Right kidney (tissue), 1 donor: Measurements from ENCODE around the gene NELL1.
A peak's percentile ranks its signal among the peaks of the same experiment; 100 is the strongest.

Source experiments
- DNase-seq: peaks from one replicate; pipeline ENCODE4 v3.0.0-alpha.2; 2016

NELL1 gene

DNA sequence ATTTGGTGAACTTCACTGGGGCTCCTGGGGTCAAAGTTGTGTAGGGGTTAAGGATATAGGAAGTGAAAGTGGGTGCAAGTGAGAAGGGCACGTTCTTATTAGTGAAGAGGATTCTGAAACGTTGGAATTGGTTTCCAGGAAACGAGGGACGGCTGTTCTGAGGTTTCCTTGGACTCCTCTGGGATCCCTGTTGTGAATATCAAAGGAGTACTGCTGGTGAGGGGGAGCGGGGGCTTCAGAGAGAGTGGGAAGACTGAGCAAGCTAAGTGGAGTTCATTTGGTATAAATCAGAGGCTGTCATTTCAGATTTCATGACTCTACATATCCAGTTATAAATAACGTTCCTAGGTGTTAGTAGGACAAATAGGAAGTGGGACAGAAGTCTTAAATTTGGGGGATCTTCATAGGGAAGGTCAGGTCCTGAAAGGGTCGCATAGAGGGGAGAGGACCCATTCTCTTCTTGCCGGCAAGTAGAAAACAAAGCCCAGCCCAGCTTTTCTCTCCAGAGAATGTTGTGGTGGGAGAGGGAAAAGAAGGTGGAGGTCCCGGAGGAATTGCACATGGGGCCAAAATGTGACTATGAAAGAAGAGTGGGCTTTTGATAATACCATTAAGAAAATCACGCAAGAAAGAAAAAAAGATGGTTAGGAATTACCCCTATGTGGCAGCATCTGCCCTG is 1.1 kb upstream of the NELL1 start:
- no peak for DNase-seq

DNA sequence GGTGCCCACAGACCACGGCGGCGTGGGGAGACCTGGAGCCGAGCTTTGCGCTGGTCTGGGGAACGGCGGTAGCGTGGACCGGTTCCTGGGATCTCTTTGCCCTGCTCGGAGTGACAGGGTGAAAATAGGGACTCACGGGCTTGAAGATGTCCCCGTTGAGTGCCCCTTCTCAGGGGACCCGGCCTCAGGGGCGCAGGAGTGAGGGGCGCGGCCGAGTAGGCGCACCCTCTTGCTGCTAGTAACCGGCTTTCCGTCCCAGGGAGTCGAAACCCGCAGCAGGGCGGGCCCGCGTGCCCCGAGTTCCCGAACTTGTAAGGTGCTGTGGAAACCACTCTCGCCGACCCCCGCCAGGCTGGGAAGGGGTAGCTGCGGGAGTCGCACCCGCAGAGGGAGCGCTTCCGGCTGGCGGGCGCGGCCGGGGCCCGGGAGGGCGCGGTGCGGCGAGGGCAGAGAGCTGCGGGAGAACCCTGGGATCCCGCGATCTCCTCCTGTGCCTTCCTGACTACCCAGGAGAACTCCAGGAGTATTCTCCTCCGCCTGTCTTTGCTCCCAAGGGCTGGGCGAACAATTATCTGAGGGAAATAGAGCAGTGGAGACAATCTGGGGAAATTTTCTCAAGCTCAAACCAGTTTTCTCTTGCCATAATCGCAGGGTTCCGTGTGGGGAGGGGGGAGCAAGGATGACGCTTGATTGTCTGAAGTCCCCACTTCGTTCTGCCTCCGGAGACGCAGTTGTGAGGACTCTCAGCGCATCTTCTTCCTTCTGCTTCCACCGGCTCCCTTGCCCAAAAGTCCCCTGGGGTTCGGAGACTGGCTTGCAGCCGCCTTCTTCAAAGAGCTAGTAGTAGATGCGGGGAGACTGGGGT is 666 bp downstream of the NELL1 start:
- DNase-seq, result peak; percentile 60

DNA sequence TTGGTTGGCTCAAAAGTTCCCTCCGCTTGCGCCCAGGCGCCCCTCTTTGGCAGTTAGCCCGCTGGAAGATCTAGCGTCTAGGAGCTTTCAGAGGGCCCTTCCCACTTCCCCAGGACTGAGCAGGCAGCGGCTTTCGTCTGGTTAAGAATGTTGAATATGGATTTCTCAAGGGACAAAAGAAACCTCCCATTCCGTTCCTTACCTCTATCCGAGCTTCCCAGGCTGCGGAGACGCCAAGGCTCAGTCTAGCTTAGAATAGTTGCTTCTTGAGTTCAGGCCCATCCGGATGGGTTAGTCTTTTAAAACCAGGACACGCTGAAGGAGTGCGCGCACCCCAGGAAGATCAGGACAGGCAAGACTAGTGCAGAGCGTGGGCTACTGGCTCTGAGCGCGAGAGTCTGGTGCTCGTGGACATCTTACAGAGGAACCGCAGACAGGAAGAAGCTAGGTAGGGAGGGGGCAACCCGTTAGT is 1.6 kb downstream of the NELL1 start:
- peak; percentile 17 for DNase-seq

DNA sequence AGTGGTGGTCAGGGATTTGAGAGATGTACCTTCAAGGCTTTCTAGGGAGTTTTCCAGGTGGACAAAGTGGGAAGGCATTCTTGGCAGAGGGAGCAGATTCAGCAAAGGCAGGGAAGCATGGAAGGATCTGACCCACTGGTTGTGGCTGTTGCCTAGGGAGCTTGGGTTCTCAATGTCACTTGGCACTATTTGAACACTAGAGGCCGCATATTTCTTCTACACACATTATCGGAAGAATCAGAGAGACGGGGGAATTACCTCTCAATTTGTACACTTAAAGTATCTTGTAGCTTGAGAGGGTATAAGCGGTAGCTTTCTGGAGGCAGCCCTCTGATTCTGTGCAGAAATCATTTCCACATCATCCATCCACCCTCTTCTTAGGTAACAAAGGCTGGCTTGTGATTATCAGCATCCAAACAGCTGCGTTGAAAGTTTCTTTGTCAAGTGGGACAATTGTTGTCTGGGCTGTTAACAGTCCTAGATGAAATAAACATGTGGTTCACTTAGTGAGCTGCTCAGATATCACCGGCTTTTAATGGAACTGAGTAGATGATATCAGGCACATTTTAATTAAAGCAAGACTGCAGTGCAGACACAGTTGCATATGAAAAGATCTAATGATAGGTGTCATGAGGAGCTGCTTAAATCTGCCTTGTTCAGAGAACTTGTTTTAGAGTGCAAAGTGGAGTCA is 2.6 kb downstream of the NELL1 start:
- peak; percentile 12 for DNase-seq

DNA sequence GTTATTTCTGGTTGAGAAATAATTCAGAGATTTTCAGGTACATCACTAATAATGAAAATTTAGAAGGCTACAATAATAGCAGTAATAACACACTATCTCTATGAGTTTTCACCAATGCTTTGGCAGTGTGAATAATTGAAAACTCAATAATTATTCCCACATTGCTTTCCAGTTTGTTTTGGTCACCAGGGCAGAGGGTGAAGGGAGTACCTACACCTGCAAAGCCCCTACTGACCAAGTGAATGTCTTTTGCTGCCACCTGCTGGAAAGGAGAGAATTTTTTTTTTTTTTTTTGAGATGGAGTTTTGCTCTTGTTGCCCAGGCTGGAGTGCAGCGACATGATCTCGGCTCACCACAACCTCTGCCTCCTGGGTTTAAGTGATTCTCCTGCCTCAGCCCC is 3.2 kb downstream of the NELL1 start:
- no peak for DNase-seq

DNA sequence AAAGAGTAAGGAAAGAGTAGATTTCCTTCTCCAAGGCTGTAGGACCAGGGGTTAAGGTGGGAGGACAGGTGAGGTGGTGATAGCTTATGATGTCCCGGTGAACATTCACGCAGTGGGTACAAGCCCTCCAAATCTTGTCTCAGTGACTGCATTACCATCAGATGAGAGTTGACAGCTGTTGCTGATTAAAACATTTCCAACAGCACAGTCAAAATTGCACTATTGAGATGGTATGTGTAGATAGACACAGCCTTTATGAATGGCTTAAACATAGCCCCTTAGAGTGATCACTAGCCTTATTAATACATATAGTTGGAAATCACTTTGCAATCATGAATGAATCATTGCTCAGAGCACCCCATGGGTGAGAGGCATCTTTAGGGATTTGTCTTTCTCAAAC is 7.3 kb downstream of the NELL1 start:
- DNase-seq, result no peak

DNA sequence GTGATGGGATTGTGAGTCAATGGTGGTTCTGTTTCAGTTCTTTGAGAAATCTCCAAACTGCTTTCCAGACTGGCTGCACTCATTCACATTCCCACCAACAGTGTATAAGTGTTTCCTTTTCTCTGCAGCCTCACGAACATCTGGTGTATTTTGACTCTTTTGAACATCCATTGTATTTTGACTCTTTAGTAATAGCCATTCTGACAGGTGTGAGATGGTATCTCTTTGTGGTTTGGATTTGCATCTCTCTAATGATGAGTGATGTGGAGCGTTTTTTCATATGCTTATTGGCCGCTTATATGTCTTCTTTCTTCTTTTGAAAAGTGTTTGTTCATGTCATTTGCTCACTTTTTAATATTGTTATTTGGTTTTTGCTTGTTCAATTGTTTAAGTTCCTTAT is 19.4 kb downstream of the NELL1 start:
- no peak for DNase-seq

DNA sequence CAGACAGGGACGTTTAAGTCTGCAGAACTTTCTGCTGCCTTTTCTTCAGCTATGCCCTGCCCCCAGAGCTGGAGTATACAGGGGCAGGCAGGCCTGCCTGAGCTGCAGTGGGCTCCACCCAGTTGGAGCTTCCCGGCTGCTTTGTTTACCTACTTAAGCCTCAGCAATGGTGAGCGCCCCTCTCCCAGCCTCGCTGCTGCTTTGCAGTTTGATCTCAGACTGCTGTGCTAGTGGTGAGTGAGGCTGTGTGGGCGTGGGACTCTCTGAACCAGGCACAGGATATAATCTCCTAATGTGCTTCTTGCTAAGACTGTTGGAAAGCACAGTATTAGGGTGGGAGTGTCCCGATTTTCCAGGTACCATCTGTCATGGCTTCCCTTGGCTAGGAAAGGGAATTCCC is 38.5 kb downstream of the NELL1 start:
- no peak for DNase-seq

DNA sequence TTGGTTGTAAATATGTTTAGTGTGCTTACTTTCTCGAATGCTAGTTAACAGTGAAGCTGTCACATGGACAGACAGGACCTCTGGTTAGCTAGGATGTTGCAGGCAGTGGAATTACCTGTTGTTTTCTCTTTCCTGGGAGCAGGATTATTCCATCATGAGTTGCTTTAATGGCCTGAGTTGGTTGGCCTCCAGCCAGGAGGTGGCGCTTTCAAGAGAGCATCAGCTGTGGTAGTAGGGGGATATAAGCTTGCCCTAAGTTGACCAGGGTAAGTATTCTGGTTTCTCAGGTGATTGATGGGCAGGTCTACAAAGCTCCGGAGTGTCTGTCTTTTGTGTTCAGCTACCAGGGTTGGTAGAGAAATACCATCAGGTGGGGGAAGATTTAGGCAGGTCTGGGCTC is 43.5 kb downstream of the NELL1 start:
- DNase-seq, result no peak

DNA sequence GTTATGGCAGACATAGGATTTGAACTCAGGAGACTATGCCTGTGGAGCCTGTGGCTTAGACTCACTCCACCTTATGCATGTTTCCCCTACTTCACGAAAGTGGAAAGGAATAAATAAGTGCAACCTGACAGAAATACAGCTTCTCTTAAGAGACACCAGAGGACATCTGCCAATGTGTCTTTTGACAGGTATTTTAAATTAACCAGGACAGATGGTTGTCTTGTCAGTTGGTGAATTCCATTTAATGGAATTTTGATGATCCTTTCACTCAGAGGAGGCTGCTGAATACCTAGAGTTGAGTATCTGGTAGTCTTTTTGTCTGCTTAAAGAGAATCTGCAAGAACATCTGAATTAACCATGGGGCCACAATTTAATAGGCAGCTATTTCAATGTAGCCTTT is 46.1 kb downstream of the NELL1 start:
- no peak for DNase-seq

DNA sequence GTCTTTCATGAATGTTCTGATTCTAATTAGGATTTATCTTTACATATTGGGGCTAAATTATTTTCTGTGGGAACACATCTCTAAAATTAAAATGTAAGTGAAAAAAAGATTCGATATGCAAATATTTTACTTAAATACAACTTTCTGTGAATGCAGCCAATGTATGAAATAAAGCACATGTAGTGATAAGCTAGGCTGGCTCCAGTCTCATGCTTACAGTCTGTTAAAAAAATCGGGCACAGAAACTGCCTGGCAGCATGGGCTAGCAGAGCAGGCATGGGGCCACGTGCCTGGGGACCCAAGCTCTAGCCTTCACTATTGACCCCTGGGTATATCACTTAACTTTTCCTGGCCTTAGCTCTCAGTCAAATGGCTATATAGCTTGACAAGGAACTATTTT is 46.5 kb downstream of the NELL1 start:
- DNase-seq, result no peak

DNA sequence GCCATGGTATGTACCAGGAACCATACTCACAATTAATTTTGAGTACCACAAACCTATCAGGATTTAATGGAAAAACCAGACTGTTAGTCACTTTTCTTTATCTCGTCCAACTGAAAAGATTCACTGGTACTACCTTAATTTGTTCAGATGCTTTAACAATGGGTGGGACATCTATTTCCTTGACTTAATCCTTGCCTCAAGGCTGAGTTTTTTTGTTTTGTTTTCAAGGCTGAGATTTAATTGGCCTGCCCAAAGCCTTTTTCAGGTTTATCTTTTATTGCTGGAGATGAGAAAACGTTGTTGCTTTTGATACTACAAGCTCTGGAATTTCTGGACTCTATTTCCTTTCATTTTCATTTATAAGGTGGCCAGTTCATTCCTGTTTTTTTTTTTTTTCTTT is 50.4 kb downstream of the NELL1 start:
- no peak for DNase-seq

DNA sequence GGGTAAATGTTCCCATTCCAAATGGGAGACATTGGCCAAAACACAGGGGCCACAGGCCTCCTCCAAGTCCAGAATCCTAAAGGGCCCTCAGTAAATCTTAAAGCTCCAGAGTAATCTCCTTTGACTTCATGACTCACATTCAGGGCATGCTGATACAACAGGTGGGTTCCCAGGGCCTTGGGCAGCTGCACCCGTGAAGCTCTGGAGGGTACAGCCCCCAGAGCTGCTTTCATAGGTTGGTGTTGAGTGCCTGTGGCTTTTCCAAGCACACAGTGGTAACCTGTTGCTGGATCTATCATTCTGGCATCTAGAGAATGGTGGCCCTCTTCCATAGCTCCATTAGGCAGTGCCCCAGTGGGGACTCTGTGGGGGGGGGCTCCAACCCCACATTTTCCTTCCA is 54.0 kb downstream of the NELL1 start:
- no peak for DNase-seq

DNA sequence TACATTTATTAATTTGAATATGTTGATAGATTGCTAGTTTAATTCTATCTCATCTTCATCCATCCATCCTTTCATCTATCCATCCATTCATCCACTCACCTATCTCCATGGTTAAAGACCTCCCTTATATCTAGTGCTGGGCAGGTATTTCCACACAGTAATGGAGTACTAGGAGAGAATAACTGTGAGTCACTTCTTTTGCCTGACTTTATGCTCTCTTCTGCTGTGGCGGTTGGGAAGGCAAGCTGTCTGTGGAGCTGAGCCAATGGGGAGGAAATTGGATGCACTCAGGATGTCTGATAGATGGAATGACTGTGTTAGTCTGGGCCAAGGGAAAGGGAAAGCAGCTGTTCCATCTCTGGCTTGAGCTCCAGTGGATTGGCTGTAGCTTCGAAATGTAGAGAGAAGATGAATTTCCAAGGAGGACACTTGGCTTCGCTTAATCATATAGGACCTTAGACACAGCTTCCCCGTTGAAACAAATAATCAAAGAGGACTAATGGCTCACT is 60.3 kb downstream of the NELL1 start:
- no peak for DNase-seq

DNA sequence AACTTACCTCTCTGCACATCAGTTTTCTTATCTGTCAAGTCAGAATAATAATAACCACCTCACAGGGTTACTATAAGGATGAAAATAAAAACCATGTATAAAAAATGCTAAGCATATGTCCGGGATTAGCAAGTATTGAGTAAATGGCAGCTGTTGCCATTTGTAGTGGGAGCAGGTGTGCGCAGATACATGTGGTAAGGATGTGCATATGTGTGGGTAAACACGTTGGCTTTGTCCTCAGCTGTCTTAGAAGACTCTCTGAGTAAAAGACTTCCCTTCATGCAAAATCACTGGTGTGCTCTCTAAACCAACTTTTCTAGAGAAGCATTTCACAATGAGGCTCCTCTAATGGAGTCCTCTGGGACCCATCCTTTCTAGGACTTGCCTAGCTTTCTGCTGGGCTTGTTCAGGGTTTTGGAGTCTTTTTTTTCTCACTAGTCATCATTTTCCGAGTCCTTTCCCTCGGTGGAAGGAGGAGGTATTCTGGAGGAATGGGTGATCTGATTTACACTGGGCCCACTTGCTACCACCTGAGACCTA is 62.4 kb downstream of the NELL1 start:
- no peak for DNase-seq

DNA sequence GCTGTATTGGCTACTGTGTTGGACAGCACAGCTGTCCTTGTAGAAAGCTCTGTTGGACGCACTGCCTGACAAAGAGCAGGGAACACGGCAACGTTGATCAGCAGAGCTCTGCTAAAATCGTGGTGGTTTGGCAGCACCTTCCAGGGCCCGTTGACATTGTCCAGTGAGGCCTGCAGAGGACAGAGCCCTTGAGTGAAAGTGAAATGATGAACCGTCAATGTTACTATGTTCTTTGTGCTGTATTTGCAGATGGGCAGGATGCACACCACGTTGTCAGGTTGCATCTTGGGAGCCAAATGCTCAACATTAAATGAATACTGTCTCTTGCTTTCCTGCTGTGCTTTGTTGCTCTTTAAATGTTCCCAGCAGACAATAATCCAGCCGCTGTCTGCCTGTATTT is 69.7 kb downstream of the NELL1 start:
- no peak for DNase-seq

DNA sequence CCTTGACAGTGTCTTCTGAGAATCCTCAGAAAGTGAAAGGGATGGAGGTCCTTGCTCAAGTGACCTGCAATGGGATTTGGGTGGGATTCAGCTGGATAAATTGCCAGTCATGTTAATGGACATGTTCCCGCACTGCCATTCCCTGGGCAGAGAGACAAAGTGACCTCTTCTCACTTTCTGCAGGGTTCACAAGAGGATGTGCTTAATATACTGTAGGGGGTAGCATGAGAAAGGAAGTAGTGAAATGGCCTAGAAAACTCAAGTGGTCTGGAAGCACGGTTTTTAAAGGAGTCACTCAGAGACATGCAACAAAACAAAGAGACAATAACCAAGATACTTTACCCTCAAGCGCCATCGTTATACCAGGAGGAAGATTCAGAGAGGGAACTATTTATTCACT is 70.2 kb downstream of the NELL1 start:
- no peak for DNase-seq

DNA sequence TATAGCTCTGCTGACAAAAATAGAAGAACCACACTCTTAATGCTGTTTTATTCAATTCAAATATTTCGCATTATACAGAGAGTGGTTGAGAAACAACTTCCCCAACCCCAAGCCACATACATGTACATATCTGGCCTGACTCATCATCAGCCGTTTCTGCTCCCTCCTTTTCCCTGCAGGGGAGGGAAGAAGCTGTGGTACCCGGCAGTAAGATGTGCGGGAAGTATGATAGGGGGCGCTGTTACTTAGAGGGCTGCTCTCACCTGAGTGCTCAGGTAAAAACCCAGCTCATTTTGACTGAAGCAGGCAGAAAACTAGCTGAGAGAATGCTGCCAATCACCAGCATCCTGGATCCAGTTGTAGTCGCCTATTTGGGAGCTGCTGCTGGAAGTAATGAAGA is 85.5 kb downstream of the NELL1 start:
- DNase-seq, result no peak

DNA sequence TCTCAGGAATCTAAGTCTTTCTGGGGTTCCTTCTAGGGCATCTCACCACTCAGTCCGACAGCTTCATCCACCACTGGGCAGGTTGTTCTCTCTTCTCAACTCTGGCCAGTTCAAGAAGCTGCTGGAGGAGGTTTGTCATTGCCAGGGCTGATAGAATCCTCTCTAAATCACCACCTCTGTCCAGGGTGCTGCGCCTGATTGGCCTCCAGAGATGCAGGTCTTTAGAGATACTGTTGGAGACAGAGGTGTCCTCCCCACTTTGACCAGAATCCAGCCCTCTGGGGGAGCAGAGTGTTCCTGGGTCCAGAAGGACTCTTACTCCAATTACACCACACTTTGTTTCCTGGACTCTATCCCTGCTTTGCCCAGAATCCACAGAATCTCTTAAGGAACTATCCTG is 90.2 kb downstream of the NELL1 start:
- DNase-seq, result no peak

DNA sequence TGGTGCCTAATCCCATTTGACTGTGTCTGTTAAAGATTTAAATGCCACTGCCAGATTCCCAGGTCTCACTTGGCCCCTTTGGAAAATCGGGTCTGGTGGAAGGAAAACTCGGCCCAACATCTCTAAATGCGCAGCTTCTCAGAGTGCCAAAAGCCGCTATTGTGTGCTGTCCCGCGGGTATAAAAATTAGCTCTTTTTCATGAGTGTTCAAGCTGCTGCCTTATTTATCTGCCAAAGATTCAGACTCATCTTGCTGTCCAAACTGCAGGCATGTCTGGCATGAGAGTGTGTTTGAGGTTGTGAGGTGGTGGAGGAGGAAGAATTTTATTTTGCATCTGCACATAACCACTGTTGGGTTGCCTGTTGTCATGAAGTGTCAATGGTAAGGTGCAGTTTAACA is 91.4 kb downstream of the NELL1 start:
- no peak for DNase-seq

DNA sequence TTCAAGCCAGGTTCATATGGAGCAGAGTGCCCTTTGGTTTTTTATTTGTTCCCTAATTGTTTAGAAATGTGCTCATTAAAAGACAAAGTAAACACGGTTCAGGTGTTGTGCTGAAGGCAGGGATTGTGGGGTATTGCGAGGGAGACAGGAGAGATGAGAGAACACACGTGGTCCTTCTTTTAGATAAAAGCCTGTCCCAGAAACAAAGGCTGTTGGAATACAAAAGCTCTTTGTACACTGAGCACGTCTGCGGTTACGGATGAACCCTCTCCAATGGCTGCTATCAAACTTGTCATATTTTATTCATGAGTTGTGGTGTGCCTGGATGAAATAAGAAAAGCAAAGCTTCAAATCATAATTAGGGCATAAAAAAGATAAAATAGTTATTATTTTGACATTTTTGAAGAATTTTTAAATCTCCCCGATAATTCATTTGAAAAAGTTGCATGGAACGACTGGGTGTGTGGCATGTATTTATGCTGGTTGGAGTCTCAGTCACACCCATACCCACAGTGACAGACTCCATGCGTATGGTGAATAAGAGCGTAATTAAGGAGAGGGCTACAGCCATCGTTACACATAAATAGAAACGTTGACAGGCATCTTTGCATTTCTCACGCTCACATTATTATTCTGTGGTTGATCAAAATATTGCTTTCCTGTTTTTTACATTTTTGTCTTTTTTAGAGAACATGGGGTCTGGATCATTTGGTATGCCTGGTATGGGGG is 92.9 kb downstream of the NELL1 start:
- DNase-seq, result no peak

DNA sequence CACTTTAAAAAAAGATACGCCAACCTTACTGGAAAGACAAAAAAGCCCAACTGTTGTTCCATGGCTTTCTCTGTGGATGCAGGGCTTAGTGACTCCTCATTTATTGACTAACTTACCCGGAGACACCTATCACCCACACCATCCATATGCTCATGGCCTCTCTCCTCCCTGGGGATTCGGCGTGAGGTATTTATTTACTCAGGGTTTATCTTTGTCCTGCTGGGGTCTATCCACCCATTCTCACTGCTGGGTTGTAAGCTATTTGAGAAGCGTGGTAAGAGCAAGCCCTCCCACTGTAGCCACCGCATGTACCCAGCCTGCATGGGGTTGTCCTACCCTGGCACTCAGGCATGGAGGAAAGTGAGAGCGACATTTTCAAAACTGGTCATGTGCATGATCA is 93.6 kb downstream of the NELL1 start:
- no peak for DNase-seq
